Endometrium (tissue), 2 donors: Measurements from ENCODE around the gene RXFP1.

Experiments used
- FAIRE-seq: peaks from 2 replicates; lab custom pipeline; 2012; peaks lifted over from hg19 to GRCh38; lab: Jason Lieb, UNC
- donor health status: control.
- donor health status: control.

RXFP1 gene

GRCh38 chr4:158543191-158543590, 21.5 kb downstream of the RXFP1 start:
- no peak for FAIRE-seq

- no peak for FAIRE-seq
Measured at GRCh38 chr4:158544141-158544540, 22.5 kb downstream of the RXFP1 start.

GRCh38 chr4:158553364-158553763, 31.7 kb downstream of the RXFP1 start:
- FAIRE-seq, result no peak

DNA sequence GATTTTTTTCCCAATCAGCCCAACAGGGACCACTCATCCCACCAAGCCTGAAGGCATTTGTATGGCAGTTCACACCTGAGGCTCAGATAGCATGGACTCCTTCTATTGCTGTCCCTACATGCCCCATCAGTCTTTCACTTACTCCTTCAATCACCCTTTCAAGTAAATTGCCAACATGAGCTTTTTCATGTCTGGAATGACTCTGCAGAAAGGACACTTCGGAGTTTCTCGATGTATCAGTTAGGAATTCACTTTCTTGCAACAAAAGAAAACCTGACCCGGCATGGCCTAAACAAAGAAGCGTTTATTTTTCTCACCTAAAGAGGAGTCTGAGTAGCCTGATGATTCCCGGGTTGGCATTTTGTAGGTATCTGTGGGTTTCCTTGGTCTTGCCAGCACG, 38.6 kb downstream of the RXFP1 start:
- no peak for FAIRE-seq

DNA sequence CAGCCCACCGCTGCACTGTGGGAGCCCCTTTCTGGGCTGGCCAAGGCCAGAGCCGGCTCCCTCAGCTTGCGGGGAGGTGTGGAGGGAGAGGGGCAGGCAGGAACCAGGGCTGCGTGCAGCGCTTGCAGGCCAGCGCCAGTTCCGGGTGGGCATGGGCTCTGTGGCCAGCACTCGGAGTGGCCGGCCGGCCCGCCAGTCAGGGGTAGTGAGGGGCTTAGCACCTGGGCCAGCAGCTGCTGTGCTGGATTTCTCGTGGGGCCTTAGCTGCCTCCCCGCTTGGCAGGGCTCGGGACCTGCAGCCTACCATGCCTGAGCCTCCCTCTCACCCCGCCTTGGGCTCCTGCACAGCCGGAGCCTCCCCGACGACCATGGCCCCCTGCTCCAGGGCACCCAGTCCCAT, 45.2 kb downstream of the RXFP1 start:
- no peak for FAIRE-seq

DNA sequence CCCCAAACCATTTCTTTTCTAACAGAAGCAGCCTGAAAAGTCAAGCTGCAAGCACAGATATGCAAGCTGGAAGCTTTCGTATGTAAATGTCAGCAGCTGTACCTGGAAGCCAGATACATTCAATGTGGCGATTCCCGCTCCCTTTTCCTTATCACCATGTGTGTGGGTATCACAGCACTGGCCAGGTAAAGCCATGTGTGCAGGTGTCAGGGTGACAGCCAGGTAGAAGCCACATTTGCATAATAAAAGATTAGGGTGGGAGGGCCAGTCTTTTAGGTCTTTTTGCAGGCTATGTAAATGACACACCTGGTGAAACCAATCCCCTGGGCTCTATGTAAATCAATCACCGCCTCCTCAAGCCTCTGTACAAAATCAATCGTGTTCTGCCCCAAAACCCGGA, 50.1 kb downstream of the RXFP1 start:
- FAIRE-seq, result no peak

- FAIRE-seq, result no peak
Measured at GRCh38 chr4:158572608-158573007, 50.9 kb downstream of the RXFP1 start.

DNA sequence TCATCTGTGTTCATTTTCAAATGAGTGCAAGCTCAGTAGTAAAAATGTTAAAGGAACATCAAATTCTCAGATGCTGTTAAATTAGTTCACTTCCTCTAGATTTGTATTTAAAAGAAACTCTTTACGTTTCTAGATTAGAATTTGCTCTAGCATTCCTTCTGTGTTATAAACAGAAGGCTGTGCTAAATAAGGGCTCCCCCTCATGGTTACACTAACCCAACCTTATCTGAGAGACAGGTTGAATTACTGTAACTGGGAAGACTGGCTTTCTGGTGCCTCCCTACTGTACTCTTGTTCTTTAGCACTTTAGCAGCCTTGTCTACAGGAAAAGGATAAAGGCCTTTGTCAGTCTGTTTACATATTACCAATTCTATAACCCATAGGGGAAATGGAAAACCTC, 56.8 kb downstream of the RXFP1 start:
- no peak for FAIRE-seq

GRCh38 chr4:158580064-158580463, 58.4 kb downstream of the RXFP1 start:
- FAIRE-seq, result no peak

- no peak for FAIRE-seq
Measured at GRCh38 chr4:158581161-158581560, 59.5 kb downstream of the RXFP1 start.

- no peak for FAIRE-seq
Measured at GRCh38 chr4:158586881-158587280, 65.2 kb downstream of the RXFP1 start.

DNA sequence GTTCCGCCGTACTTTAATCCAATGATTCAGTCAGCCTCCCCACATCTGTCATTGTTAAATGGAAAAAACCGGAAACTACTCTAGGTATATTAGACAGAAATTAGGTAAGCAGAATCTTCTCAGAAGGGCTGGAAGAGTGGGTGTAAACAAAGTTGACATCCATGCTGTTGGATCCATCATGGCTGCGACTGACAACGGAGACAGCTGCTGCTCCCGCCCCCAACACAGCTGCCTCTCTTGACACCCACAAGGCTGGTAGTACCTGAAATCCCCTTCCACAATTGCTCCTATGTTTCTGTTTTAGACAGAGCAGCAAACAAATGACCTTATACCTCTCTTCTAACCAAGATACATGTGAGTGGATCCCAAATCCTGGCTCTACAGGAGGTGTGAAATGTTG, 66.6 kb downstream of the RXFP1 start:
- no peak for FAIRE-seq

GRCh38 chr4:158588777-158589176, 67.1 kb downstream of the RXFP1 start:
- no peak for FAIRE-seq

- FAIRE-seq, result no peak
Measured at GRCh38 chr4:158590306-158590705, 68.6 kb downstream of the RXFP1 start.

DNA sequence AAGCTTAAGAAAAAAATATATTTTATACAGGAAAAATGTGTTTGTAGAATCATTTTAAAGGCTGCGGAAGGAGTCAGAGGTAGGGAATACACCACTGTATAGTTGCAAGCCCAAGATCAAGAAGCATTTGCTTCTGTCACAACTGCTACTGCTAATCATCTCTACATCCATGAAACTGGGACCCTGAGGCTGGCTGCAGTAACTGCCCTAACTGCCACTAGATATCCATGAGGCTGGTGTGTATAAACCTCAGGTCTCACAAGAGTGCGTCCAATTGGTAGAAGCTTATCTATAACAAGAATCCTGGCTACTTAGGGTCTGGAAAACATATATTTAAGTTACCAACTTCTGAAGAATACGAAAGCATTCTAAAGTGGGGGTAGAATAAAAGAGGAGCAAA, 69.1 kb downstream of the RXFP1 start:
- no peak for FAIRE-seq

DNA sequence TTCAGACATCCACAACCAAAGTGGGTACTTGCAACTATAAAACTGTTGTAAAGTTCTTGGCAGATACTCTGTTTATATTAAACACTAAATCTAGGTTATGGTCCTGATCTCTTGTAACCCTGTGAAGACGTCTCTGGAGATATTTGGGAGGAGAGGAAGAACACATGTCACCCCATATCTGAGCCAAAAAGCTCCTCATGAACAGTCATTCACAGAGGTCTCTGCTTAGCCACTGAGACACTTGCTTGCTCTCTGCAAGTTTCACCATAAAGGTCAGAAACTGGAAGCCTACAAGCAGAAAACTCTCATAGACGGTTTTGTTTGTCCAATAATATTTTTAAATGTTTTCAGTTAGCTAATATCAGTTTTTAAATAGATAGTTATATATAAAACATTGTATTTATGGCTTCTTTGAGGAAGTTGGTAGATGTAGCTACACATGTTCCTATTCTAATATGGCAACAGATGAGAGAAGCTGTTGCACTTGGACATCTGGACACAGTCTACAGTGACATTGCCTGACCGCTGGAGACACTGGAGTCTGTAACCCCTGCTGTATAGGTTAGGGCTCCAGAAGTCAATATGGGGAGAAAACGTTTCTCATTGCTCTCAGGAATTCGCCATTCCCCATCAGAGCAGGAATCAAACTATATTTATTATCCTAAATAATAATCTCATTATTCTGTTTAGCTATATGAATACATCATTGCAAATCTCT, 76.4 kb downstream of the RXFP1 start:
- peak; percentile 89 for FAIRE-seq

DNA sequence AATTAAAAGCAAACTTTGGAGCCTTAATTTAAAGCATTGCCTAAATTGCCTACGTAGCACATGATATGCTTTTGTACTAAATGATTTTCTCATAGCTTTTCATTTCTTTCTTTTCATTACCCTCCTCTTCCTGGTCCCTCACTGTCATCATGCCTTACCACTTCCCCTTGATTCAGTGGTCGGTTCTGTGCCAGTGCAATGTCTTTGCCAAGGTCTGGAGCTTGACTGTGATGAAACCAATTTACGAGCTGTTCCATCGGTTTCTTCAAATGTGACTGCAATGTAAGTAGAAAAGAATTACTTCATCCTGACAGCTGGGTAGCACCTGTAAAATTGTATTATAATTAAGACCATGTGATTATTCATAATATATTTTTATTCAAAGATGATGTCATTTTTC, 77.5 kb downstream of the RXFP1 start:
- no peak for FAIRE-seq

DNA sequence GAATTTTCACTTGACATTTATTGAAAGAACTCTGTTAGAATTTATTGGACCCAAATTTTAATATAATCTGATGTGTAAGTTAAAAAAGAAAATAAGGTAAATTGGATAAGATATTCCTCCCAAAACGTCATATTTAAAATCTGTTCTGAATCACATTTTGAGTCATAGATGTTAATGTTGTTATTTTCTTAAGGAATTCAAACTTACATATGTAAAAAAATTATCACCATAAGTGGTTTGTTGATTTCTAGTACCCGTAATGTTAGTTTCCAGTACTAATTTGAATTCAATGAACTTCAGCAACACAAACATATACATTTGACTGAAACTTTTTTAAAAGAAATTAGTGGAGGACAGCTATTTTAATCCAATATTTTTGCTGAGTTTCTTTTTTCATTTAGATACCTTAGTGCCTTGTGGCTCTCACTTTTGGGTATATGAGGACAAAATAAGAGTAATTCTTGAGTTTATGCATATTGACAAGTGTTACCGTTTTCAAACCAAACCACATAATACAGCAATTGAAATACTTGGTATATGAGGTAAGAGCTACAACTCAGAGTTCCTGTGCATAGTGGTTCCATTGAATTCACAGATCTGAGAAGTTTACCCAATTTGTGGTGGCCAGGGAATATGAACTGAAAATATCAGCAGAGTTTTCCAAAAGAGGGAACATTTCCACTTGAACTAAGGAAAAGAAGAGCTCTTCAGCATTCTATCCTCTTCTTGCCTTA, 78.2 kb downstream of the RXFP1 start:
- FAIRE-seq, result peak; percentile 41

DNA sequence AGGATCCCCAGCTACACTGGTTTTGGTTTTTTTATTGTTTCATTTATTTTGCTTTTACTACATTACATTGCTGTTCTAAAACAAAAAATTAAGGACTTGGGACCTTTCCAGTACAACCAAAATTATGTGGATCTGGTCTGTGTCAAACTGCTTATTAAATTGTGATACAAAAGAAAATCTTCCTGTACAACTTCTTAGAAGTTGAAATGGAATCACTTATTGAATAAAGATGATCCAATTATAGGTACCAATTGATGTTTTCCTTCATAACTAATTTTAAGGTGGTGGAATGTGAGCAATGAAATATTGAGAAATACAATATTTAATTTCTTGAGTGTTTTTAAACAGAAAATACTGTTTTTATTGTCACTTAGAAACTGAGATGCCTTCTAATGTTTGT, 82.7 kb downstream of the RXFP1 start:
- FAIRE-seq, result peak; percentile 95

- FAIRE-seq, result no peak
Measured at GRCh38 chr4:158605393-158605792, 83.7 kb downstream of the RXFP1 start.

- no peak for FAIRE-seq
Measured at GRCh38 chr4:158606969-158607368, 85.3 kb downstream of the RXFP1 start.

DNA sequence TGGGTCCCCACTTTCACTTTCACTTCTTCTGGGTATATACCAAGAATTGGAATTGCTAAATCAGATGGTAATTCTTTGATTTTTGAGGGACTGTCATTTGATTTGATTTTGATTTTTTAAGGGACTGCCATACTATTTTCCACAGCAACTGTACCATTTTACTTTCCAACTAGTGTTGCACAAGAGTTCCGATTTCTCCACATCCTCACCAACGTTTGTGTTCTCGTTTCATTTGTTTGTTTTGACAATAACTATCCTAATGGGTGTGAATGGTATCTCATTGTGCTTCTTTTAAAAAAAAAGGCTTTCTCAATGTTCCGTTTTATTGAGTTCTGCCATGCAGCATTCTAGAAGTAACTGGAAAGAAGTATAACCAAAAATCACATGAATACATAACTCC, 87.4 kb downstream of the RXFP1 start:
- no peak for FAIRE-seq

DNA sequence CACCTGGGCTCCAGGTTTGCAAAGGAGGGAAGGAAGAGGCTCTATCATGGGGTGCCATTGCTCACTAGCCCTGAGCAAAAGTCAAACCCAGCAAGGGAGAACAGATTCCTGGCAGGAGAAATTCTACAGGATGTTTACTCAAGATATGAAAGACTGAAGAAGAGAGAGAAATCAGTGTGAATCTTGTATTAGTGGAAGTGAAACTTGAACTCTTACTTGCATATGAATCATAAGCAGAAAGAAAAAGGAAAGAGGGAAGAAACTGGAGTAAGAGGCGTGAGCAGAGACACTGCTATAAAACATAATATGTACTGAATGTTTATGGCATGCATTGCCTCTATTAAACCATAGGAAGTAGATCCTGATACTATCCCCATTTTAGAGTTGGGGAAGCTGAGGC, 89.1 kb downstream of the RXFP1 start:
- FAIRE-seq, result no peak

DNA sequence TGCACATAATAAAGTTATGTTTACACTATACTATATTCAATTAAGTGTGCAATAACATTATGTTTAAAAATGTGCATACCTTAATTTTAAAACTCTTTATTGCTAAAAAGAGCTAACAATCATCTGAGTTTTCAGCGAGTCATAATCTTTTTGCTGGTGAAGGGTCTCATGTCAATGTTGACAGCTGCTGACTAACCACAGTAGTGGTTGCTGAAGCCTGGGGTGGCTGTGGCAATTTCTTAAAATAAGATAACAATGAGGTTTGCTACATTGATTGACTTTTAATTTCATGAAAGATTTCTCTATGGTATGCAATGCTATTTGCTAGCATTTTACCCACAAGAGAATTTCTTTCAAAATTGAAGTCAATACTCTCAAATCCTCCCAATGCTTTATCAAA, 91.4 kb downstream of the RXFP1 start:
- FAIRE-seq, result no peak
